Adrenal gland (tissue), 12 donors: ENCODE measurements around the gene NECTIN3. TPM values are rescaled to one million over a fixed set of nuclear protein-coding genes. Genes with fewer than 3 reads are reported as not detected.

ENCODE experiments used
- DNase-seq, 7 donors: peaks; one replicate each; pipeline ENCODE4 v3.0.0-alpha.2; 2019 to 2020
- H3K27ac ChIP-seq, 5 donors: fragments of 200-600 bp; sonication (generic) in 4 of 5; 1 replicate in 3 of 5; 2 replicates in 2 of 5; pipeline versions ENCODE4 v1.5.1 to v1.8.0; 2016 to 2020; ENCODE audit warnings: mild to moderate bottlenecking in 1 of 5
- H3K27me3 ChIP-seq: fragments of 200-600 bp; 2 replicates; pipeline ENCODE4 v1.8.0; 2021
- H3K36me3 ChIP-seq, 2 donors: fragments of 200-600 bp; replicated peaks in 1 of 2; 1 replicate in 1 of 2; 2 replicates in 1 of 2; pipeline versions ENCODE4 v1.5.1 to v1.8.0; 2018 to 2022
- H3K4me1 ChIP-seq, 2 donors: fragments of 200-600 bp; replicated peaks in 1 of 2; 1 replicate in 1 of 2; 2 replicates in 1 of 2; pipeline versions ENCODE4 v1.5.1 to v1.8.0; 2018 to 2021
- H3K4me3 ChIP-seq, 4 donors: fragments of 200-600 bp; sonication (generic) in 3 of 4; one replicate each; pipeline ENCODE4 v1.5.1; 2016 to 2018
- H3K9me3 ChIP-seq, 3 donors: fragments of 200-600 bp; sonication (generic) in 1 of 3; replicated peaks in 1 of 3; 1 replicate in 2 of 3; 2 replicates in 1 of 3; pipeline versions ENCODE4 v1.5.1 to v1.8.0; 2016 to 2021
- POLR2A ChIP-seq, 2 donors: fragments of 450-650 bp; IDR thresholded peaks; one replicate each; pipeline ENCODE4 v1.6.1; 2017; ENCODE audit warnings: antibody characterized with exemption in 2 of 2, mild to moderate bottlenecking in 2 of 2, moderate library complexity in 1 of 2
- WGBS, 4 donors: extraction: QIAGEN DNeasy Blood & Tissue Kit in 2 of 4; methylation state at CpG; one replicate each; pipeline versions ENCODE4 v1.1.5 to v1.1.7; 2013 to 2017; 5-methylcytosine and 5-hydroxymethylcytosine counted together
- intact Hi-C, 2 donors: fragments of 100-400 bp; cut with DNase I; formaldehyde crosslinking; loops; one replicate each; pipeline versions ENCODE4 v1.14.1 to v1.15.0; 2022 to 2023
- polyA plus RNA-seq, 3 donors: library from polyadenylated mRNA; stranded (reverse); fragments of 200-250 nt in 2 of 3; fragments of 350-450 nt in 1 of 3; fragmentation: Illumina TruSeq in 1 of 3; extraction: RNeasy Lipid Tissue Mini Kit (QIAGEN cat#74804) in 1 of 3; gene quantifications; one replicate each; pipeline ENCODE4 v1.2.3, GENCODE V29; 2013 to 2014
- total RNA-seq, 9 donors: library from RNA; depleted of rRNA in 4 of 9; stranded (reverse); fragments of >200 nt in 4 of 9; fragments of 120-200 nt in 1 of 9; fragmentation: NEBNext Ultra II Directional in 1 of 9; extraction: Animal tissue kit (Norgen Biotek cat#: 25700) in 1 of 9; gene quantifications; one replicate each; pipeline versions ENCODE4 v1.1.0 to v1.2.4, GENCODE V29; 2013 to 2023
- TF ChIP-seq, protein P1 (sequence below), 6 experiments: fragments of 450-650 bp in 4 of 6; fragments of 200-600 bp in 2 of 6; sonication (generic) in 1 of 6; IDR thresholded peaks; 1 replicate in 5 of 6; 2 replicates in 1 of 6; pipeline versions ENCODE4 v1.5.1 to v1.8.0; 2016 to 2021; ENCODE audit warnings: antibody characterized with exemption in 6 of 6, mild to moderate bottlenecking in 2 of 6, moderate library complexity in 1 of 6
- donor health status: healthy with polysubstance abuse.
- donor health status: Bipolar disorder and iron deficiency.
- donor health status: DM: yes; HTN: yes; CAD: no.
- donor health status: DM: no; HTN: no; CAD: no.
- donor health status: DM: no; HTN: no; CAD: no.
- donor health status: DM: yes; HTN: yes; CAD: no.

NECTIN3 gene
- total and polyA plus RNA-seq, 12 donors: 1.3 to 31.5 (median 15.2) TPM

DNA sequence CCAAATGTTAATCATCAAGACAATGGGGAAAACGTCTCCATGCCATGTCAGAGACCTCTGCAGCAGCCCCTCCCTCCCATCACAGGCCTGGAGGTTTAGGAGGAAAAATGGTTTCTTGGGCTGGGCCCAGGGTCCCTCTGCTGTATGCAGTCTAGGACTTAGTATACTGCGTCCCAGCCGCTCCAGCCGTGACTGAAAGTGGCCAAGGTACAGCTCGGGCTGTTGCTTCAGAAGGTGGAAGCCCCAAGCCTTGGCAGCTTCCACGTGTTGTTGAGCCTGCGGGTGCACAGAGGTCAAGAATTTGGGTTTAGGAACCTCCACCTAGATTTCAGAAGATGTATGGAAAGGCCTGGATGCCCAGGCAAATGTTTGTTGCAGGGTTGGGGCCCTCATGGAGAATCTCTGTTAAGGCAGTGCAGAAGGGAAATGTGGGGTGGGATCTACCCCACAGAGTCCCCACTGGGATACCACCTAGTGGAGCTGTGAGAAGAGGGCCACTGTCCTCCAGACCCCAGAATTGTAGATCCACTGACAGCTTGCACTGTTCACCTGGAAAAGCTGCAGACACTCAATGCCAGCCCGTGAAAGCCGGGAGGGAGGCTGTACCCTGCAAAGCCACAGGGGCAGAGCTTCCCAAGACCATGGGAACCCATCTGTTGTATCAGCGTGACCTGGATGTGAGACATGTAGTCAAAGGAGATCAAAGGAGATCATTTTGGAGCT lies 25.0 kb downstream of the NECTIN3 start:
- intact Hi-C loops: no loop called here
- no peak for DNase-seq
- WGBS, 4 donors: 86 to 100% (median 92%) methylated on average over 4 to 10 of the region's 10 CpGs
- Histone ChIP-seq H3K9me3 (no peaks in the 10 kb centered on the region), H3K4me1 (no peaks in the 10 kb centered on the region), H3K27me3 (no peaks in the 10 kb centered on the region), H3K27ac (no peak overlapping the region), H3K36me3 (no peaks in the 10 kb centered on the region), H3K4me3 (no peak overlapping the region)
- no peak for TF ChIP-seq POLR2A (IDR thresholded peaks at IDR 0.05)

DNA sequence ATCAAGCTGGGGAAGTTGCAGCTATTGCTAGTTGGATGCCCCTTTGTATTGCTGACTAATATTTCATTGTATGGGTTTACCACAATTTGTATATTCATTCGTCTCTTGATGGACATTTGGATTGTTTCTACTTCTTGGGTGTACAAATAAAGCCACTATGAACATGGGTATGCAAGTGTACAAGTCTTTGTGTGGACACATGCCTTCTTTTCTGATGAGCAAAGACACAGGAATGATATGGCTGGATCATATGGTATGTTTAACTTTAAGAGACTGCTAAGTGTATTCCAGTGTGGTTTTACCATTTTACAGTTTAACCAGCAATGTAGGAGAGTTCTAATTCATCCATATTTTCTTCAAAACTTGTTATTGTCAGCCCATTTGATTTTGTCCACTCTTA lies 32.2 kb downstream of the NECTIN3 start:
- no peaks in the 10 kb centered on the region for H3K36me3 ChIP-seq
- H3K27me3 ChIP-seq: no peaks in the 10 kb centered on the region
- H3K9me3 ChIP-seq: no peaks in the 10 kb centered on the region
- TF ChIP-seq, protein P1, sequence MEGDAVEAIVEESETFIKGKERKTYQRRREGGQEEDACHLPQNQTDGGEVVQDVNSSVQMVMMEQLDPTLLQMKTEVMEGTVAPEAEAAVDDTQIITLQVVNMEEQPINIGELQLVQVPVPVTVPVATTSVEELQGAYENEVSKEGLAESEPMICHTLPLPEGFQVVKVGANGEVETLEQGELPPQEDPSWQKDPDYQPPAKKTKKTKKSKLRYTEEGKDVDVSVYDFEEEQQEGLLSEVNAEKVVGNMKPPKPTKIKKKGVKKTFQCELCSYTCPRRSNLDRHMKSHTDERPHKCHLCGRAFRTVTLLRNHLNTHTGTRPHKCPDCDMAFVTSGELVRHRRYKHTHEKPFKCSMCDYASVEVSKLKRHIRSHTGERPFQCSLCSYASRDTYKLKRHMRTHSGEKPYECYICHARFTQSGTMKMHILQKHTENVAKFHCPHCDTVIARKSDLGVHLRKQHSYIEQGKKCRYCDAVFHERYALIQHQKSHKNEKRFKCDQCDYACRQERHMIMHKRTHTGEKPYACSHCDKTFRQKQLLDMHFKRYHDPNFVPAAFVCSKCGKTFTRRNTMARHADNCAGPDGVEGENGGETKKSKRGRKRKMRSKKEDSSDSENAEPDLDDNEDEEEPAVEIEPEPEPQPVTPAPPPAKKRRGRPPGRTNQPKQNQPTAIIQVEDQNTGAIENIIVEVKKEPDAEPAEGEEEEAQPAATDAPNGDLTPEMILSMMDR (IDR thresholded peaks at IDR 0.05): no peak
- TF ChIP-seq POLR2A (IDR thresholded peaks at IDR 0.05): no peak
- H3K4me3 ChIP-seq: no peak overlapping the region
- 76 to 100% (median 85%) methylated on average over 1 of the region's 1 CpG for WGBS, 4 donors
- no peaks in the 10 kb centered on the region for H3K4me1 ChIP-seq
- no peak for DNase-seq
- no peak overlapping the region for H3K27ac ChIP-seq
- intact Hi-C loops: no loop called here

DNA sequence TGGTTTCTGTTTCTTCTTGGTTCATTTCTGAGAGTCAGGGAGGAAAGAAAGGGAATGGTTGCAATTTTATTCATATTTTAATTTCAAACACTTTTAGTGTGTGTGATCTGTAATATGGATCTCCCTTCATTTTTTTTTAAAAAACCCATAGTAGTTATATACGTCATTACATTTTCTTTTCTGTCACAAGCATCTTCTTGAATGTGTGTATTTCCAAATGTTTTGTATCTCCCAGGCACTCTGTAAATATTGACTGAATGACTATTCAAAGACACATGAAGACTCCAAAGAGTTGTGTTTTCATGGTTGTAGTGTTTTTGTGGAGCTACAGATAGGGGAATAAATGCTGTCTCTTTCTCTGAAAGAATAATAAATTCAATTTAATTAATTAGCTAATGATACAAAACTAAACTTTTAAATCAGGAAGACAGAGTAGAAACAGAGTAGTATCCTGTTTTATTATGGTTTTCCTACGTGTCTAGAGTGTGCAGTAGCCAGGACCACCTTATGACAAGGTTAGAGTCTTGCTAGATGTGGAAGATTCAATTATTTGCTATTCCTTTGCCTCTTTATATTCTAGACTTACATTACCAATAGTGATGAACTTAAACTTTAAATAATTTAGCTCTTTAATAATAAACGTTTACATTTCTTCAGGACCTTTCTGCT lies 35.5 kb downstream of the NECTIN3 start:
- Histone ChIP-seq H3K4me3 (no peak overlapping the region), H3K4me1 (no peaks in the 10 kb centered on the region), H3K27ac (no peak overlapping the region), H3K9me3 (peaks cover 0 to 4% (median 0%) of the 10 kb centered on the region in 3 donors), H3K27me3 (no peaks in the 10 kb centered on the region), H3K36me3 (no peaks in the 10 kb centered on the region)
- WGBS, 4 donors: 77 to 83% (median 80%) methylated on average over 3 of the region's 3 CpGs
- intact Hi-C loops: no loop called here
- TF ChIP-seq POLR2A (IDR thresholded peaks at IDR 0.05): no peak
- TF ChIP-seq, protein P1 (IDR thresholded peaks at IDR 0.05): no peak
- DNase-seq: no peak

DNA sequence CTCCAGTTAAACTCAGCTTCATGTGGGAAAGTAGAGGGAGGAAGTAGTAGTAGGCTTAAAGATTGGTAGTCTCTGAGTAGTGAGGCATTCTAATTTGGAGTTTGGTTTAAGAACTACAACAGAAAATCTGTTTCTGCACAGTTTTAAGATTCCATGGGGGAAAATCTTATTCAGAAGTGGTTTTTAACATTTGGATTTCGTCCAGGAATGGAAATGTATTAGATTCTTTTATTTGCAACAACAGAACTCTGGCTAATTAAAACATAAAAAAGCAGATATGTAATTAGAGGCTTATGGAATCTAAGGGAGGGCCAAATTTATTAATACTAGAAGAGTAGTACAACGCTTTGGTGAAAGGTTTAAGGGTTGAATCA lies 36.0 kb downstream of the NECTIN3 start:
- H3K27ac ChIP-seq: no peak overlapping the region
- H3K4me1 ChIP-seq: no peaks in the 10 kb centered on the region
- TF ChIP-seq POLR2A (IDR thresholded peaks at IDR 0.05): no peak
- TF ChIP-seq, protein P1 (IDR thresholded peaks at IDR 0.05): no peak
- WGBS, 4 donors: 70 to 78% (median 74%) methylated on average over 2 of the region's 2 CpGs
- intact Hi-C loops: no loop called here
- no peak overlapping the region for H3K4me3 ChIP-seq
- peaks cover 0 to 4% (median 0%) of the 10 kb centered on the region in 3 donors for H3K9me3 ChIP-seq
- no peak for DNase-seq
- H3K36me3 ChIP-seq: no peaks in the 10 kb centered on the region
- no peaks in the 10 kb centered on the region for H3K27me3 ChIP-seq
